T-helper 1 cell treated with Interleukin-12 subunit alpha and Interleukin-12 subunit beta and Interleukin-4 antibody, amounts not matched to agents 30 μg/mL and 1 μg/mL, for 36 hours (primary cell): ENCODE measurements around the gene SH3BGRL3.
A peak's percentile ranks its signal among the peaks of the same experiment; 100 is the strongest.
"Not testable (repeated sequence)": the region's sequence is repeated elsewhere in the genome, so short reads cannot be mapped to it uniquely, and the experiment has no call there.

ENCODE experiments used
- H3K27ac Mint-ChIP-seq: one replicate; pipeline ENCODE4 v1.8.0; 2021; ENCODE audit warnings: mild to moderate bottlenecking, mixed read lengths
- H3K27me3 Mint-ChIP-seq: one replicate; pipeline ENCODE4 v1.8.0; 2021; ENCODE audit warnings: low read depth, mixed read lengths
- H3K36me3 Mint-ChIP-seq: one replicate; pipeline ENCODE4 v1.8.0; 2021; ENCODE audit warnings: low read depth, mixed read lengths
- H3K4me1 Mint-ChIP-seq: one replicate; pipeline ENCODE4 v1.8.0; 2021; ENCODE audit warnings: low read depth, mixed read lengths
- H3K4me3 Mint-ChIP-seq: one replicate; pipeline ENCODE4 v1.8.0; 2021; ENCODE audit warnings: mild to moderate bottlenecking, moderate library complexity, mixed read lengths
- H3K9me3 Mint-ChIP-seq: one replicate; pipeline ENCODE4 v1.8.0; 2021; ENCODE audit warnings: mixed read lengths

The SH3BGRL3 gene

DNA sequence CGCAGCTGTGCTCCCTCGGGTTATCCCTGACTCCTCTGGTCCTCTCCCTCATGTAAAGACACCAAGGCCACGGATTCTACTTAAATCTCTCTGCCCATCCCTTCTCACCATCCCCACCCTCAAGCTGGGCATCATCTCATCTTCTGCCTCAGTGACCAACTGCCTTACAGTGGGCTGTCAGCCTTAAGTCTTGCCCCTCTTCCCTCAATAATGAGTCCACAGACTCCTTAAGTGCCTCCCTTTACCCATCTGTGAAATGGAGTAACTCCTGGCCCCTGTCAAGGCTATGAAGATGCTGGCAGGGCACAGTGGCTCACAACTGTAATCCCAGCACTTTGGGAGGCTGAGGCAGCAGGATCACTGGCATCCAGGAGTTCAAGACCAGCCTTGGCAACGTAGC is 12.1 kb downstream of the SH3BGRL3 start:
- Mint-ChIP-seq H3K27me3 (no peaks in the 10 kb centered on the region), H3K27ac (peak overlapping the region; percentile 86), H3K36me3 (peaks cover 28% of the 10 kb centered on the region), H3K4me1 (peaks cover 45% of the 10 kb centered on the region), H3K9me3 (no peaks in the 10 kb centered on the region), H3K4me3 (no peak overlapping the region)

GRCh38 chr1:26292735-26293134 is 12.8 kb downstream of the SH3BGRL3 start:
- not testable (repeated sequence) for H3K27me3 Mint-ChIP-seq, H3K4me3 Mint-ChIP-seq, H3K27ac Mint-ChIP-seq, H3K9me3 Mint-ChIP-seq
- H3K36me3 Mint-ChIP-seq: peaks cover 28% of the 10 kb centered on the region
- peaks cover 38% of the 10 kb centered on the region for H3K4me1 Mint-ChIP-seq

DNA sequence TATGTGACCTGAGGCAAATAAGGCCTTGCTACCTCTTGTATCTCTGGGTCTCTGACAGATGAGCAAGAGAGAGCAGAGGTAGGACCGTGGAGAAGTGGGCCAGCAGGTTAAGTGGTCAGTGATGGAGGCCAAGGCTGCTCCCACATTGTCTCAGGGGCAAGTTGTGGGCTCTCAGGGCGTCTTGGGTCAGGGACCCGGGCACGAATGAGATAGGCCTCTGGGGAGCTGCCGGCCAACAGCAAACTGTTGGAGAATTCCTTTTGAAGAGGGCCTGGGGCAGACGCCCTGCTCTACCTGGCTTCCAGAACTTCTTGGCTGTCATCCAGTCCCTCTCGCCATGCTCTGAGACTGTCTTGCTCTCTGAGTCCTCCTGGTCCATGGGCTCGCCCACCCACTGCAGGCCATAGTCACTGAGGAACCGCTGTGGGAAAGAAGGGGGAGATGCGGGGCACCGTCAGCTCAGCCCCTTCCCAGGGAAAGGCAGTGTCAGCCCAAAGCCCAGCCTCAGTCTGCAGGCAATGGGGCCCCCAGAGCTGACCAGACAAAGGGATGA is 14.1 kb downstream of the SH3BGRL3 start:
- H3K27ac Mint-ChIP-seq: no peak overlapping the region
- H3K4me3 Mint-ChIP-seq: no peak overlapping the region

GRCh38 chr1:26295194-26296138 is 15.6 kb downstream of the SH3BGRL3 start:
- Mint-ChIP-seq H3K36me3 (peaks cover 21% of the 10 kb centered on the region), H3K4me3 (no peak overlapping the region), H3K4me1 (peaks cover 19% of the 10 kb centered on the region), H3K9me3 (no peaks in the 10 kb centered on the region), H3K27ac (no peak overlapping the region), H3K27me3 (no peaks in the 10 kb centered on the region)

More for the DNA sequence above, 14.1 kb downstream of the SH3BGRL3 start:
- H3K27me3 Mint-ChIP-seq: no peaks in the 10 kb centered on the region
- H3K4me1 Mint-ChIP-seq: peaks cover 25% of the 10 kb centered on the region
- peaks cover 26% of the 10 kb centered on the region for H3K36me3 Mint-ChIP-seq
- H3K9me3 Mint-ChIP-seq: no peaks in the 10 kb centered on the region

- peaks cover 21% of the 10 kb centered on the region for H3K36me3 Mint-ChIP-seq
- H3K4me3 Mint-ChIP-seq: no peak overlapping the region
- no peak overlapping the region for H3K27ac Mint-ChIP-seq
- H3K9me3 Mint-ChIP-seq: no peaks in the 10 kb centered on the region
- H3K27me3 Mint-ChIP-seq: no peaks in the 10 kb centered on the region
- H3K4me1 Mint-ChIP-seq: peaks cover 15% of the 10 kb centered on the region
Observed at GRCh38 chr1:26296340-26297056, 16.6 kb downstream of the SH3BGRL3 start.

DNA sequence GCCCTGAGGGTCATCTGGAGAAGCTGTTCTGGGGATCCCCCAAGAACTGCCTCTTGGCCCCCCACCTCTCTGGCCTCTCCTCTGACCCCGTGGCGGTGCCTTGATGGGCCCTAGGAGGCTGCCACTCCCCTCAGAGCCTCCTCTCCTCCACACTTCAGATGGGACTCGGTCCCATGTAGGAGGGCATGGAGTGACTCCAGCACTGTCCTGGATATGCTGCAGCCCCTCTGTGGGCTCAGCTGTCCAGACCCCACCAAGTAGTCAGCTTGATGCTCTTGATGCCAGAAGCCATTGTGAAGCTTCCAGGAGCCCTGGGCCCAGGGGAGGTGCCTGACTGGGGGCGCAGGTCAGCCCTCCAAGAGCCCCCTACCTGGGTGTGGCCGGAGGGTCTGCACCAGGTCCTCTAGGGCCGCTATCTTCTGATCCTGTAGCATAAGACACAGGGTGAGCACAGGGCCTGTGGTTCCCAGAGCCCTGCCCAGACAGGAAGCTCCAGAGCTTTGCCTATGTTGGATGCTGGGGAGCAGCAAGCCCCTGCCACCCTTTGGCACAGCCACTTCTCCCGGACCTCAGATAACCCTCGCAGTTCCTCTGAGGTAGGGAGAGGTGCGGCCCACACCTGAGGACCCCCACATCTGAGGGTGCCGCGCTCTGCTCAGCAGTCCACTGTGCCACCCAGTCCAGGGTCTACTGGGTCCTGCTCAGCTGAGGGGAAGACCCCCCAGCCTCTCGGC is 17.3 kb downstream of the SH3BGRL3 start:
- peaks cover 18% of the 10 kb centered on the region for H3K36me3 Mint-ChIP-seq
- no peak overlapping the region for H3K4me3 Mint-ChIP-seq
- H3K27me3 Mint-ChIP-seq: no peaks in the 10 kb centered on the region
- H3K4me1 Mint-ChIP-seq: peaks cover 10% of the 10 kb centered on the region
- no peaks in the 10 kb centered on the region for H3K9me3 Mint-ChIP-seq
- H3K27ac Mint-ChIP-seq: no peak overlapping the region

- Mint-ChIP-seq H3K27ac (no peak overlapping the region), H3K9me3 (no peaks in the 10 kb centered on the region), H3K4me1 (peaks cover 12% of the 10 kb centered on the region), H3K4me3 (no peak overlapping the region), H3K36me3 (peaks cover 18% of the 10 kb centered on the region), H3K27me3 (no peaks in the 10 kb centered on the region)
Observed at GRCh38 chr1:26297791-26298124, 17.9 kb downstream of the SH3BGRL3 start.

DNA sequence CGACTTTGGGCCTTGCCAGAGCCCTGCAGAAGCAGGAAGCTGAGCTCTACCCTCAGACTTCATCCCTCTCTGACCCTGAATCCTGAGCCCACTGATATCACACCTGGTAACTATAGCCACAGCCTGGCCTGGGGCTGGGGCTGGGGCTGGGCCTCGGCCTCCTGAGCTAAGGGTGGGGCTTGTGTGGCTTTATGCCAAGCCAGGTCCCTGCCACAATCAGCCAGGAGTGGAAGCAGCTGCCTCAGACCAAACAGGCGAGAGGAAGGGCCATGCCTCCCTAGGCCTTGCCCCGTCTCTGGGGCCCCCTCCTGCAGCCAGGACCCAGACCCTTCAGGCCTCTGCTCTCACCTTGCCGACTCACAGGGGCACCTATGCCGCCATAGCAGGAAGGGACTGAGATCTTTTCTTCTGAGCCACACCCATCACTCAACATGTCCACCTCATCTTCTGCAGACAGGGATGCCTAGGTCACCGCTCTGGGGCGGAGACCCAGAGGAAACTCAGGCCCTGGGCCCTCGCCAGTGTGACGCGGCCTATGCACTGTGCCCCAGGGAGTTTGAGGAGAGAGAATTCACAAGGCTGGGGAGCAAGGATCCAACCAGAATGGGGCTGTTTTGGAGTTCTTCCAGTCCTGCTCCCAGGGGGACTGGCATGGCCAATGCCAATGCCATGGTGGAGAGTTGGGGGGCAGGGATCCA is 20.8 kb downstream of the SH3BGRL3 start:
- Mint-ChIP-seq H3K4me1 (peaks cover 17% of the 10 kb centered on the region), H3K9me3 (no peaks in the 10 kb centered on the region), H3K27ac (peak overlapping the region; percentile 58), H3K4me3 (no peak overlapping the region), H3K27me3 (no peaks in the 10 kb centered on the region), H3K36me3 (peaks cover 6% of the 10 kb centered on the region)

- Mint-ChIP-seq H3K36me3 (peaks cover 1% of the 10 kb centered on the region), H3K4me3 (no peak overlapping the region), H3K27ac (no peak overlapping the region)
Observed at GRCh38 chr1:26302733-26303405, 23.0 kb downstream of the SH3BGRL3 start.

GRCh38 chr1:26305667-26306289 is 25.9 kb downstream of the SH3BGRL3 start:
- no peaks in the 10 kb centered on the region for H3K36me3 Mint-ChIP-seq

More at GRCh38 chr1:26302733-26303405, 23.0 kb downstream of the SH3BGRL3 start:
- H3K9me3 Mint-ChIP-seq: no peaks in the 10 kb centered on the region
- H3K27me3 Mint-ChIP-seq: no peaks in the 10 kb centered on the region
- peaks cover 35% of the 10 kb centered on the region for H3K4me1 Mint-ChIP-seq

GRCh38 chr1:26306290-26307229 is 26.7 kb downstream of the SH3BGRL3 start, which contains the start of gene UBXN11:
TSS of gene UBXN11 (minus strand) at chr1:26306636. CDS start at chr1:26302883, 3,753 bp downstream.
- no peaks in the 10 kb centered on the region for H3K27me3 Mint-ChIP-seq
- no peaks in the 10 kb centered on the region for H3K36me3 Mint-ChIP-seq
- peak within 1 kb of the TSS; percentile 87 for H3K27ac Mint-ChIP-seq
- peak within 1 kb of the TSS; percentile 97 for H3K4me3 Mint-ChIP-seq
- H3K9me3 Mint-ChIP-seq: no peaks in the 10 kb centered on the region
- H3K4me1 Mint-ChIP-seq: peaks cover 36% of the 10 kb centered on the region

More at GRCh38 chr1:26305667-26306289, 25.9 kb downstream of the SH3BGRL3 start:
- peaks cover 36% of the 10 kb centered on the region for H3K4me1 Mint-ChIP-seq
- no peaks in the 10 kb centered on the region for H3K9me3 Mint-ChIP-seq
- H3K27ac Mint-ChIP-seq: peak overlapping the region; percentile 86
- H3K4me3 Mint-ChIP-seq: peak overlapping the region; percentile 97
- no peaks in the 10 kb centered on the region for H3K27me3 Mint-ChIP-seq

DNA sequence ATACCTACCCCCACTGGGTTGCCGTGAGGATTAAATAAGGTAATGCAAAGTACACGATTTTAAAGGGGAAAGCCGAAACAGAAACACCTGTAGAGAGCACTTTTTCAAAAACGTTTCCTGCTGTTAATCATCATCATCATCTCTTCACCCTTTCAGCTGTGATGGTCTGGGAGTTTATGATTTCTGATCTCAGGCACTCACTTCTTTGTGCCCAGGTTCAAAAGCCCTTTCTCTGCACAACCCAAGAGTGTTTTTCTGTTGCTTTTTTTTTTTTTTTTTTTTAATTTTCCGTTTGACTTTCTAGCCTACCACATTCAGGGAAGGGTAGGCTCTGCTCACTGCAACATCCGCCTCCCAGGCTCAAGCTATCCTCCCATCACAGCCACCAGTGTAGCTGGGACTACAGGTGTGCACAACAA is 27.5 kb downstream of the SH3BGRL3 start:
- H3K4me3 Mint-ChIP-seq: peak overlapping the region; percentile 97
- H3K4me1 Mint-ChIP-seq: peaks cover 40% of the 10 kb centered on the region
- no peaks in the 10 kb centered on the region for H3K9me3 Mint-ChIP-seq
- no peaks in the 10 kb centered on the region for H3K27me3 Mint-ChIP-seq
- H3K36me3 Mint-ChIP-seq: no peaks in the 10 kb centered on the region
- H3K27ac Mint-ChIP-seq: peak overlapping the region; percentile 87
